GM21390 (cell line): ENCODE measurements around the gene ZMYND8.

Source experiments
- ATAC-seq: cut with Tn5 transposase; IDR thresholded peaks from one replicate; pipeline ENCODE4 v1.9.1; 2021; ENCODE audit not compliant: unreplicated experiment

Gene ZMYND8

DNA sequence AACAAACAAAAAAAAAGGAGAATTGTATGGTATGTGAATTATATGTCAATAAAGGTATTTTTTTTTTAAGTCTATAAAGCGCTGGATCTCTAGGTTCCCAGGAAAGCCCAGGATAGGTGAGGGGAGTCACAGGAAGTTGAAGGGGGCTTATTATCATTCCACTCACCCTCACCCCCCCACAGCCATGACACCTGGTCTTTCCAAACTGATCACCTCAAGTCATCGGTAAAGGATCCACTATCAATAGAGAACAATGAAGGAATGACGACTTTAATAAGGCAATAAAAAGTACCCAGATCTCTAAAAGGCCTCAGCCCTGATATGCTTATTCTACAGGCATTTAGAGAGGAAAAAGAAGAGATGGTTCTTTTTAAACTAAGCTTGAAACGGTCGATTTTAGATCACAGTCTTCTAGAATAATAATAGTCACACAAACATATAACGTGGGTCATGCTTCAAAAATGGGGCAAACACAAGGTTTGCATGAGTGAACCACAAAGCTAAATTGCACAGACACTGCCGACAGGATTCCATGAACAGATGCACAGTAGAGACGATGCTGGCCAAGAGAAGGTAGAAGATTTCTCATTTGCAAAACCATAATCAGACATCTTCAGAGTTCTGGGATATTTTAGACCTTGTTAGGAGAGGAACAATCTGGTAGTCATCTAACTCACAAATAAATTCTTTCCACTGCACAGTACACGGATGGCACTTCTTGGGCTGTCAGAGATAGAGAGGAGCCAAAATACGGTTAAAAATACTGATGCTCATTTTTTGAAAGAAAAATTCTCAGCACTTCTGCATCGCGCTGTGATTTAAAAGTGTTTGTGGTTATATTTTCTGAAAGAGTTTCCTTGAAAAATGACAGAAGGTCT is 21.0 kb downstream of the ZMYND8 start:
- ATAC-seq: no peak

DNA sequence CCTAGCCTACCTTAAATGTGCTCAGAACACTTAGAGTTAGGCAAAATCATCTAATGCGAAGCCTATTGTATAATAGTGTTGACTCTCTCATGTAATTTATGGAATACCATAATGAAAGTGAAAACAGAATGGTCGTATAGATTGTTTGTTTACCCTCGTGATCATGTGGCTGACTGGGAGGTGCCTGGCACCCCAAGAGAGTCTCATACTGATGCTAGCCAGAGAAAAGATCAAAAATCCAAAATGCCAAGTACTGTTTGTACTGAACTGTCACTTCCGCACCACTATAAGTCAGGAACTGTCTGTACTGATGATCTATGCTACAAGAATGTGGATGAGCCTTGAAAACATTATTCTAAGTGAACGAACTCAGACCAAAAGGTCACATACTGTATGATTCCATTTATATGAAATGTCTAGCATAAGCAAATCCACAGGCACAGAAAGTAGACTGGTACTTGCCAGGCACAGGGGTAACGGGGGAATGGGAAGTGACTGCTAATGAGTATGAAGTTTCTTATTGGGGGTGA is 22.4 kb downstream of the ZMYND8 start:
- ATAC-seq: no peak

DNA sequence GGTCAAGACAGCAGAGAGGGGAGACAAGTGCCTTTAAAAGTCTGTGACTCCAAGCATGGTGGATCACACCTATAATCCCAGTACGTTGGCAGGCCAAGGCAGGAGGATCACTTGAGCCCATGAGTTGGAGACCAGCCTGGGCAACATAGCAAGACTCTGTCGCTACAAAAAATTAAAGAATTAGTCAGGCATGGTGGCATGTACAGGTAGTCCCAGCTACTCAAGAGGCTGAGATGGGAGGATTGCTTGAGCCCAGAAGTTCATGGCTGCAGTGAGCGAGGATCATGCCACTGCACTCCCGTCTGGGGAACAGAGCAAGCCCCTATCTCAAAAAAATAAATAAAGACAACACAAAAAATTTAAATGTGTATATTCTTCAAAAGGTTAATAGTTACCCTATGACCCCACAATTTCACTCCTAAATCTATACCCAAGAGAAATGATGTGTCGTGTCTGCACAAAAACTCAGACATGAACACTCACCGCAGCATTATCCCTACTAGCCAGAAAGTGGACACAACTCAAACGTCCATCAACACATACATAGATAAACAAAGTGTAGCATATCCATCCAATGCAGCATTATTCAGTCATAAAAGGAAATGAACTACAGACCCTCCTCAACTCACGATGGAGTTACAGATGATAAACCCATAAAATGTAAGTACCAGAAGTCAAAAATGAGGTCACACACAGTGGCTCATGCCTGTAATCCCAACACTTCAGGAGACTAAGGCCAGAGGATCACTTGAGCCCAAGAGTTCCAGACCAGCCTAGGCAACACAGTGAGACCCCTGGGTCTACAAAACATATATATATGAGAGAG is 23.9 kb downstream of the ZMYND8 start:
- no peak for ATAC-seq

DNA sequence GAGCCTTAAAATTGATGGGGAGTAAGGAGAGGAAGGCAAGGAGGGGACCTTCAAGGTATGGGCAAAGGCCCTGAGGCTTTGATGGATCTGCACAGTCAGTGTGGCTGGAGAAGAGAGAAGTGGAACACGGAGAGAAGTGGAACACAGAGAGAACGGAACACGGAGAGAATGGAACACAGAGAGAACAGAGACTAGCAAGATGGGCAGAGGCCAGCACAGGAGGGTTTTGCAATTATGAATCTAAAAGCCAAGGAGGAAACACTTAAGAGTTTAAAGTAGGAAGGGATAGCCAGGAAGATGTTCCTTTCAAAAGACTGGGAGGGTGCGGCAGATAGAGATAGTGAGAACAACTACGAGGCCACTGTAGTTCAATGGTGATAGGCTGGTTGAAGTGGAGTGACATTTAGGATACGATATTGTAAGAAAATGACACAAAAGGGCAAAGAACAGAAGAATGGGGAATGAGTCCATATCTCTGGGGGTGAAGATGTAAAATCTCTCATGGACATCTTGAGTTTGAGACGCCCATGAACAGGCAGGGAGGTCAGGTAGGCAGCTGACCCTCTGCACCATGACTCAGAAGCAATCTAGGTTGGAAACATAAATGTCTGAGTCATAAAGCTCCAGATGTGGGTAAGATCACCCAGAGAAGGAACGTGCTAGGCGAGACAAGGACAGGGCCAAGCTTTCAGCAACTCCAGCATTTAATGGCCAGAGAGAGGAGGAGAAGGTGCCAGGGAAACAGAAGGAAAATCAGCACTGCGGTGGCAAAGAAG is 25.4 kb downstream of the ZMYND8 start:
- no peak for ATAC-seq

DNA sequence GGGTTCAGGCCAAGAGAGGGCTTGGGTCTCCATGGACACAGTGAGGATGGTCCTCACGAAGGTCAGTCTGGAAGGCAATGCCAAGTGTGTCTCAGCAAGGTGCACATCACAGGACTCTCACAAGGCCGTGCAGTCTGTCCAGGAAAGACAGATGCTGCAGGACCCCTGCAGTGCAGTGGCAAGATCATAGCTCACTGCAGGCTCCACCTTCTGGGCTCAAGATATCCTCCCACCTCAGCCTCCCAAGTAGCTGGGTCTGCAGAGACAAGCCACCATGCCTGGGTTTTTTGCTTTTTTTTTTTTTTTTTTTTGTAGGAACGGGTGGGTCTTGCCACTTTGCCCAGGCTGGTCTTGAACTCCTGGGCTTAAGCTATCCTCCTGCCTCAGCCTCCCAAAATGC is 26.4 kb downstream of the ZMYND8 start:
- no peak for ATAC-seq

DNA sequence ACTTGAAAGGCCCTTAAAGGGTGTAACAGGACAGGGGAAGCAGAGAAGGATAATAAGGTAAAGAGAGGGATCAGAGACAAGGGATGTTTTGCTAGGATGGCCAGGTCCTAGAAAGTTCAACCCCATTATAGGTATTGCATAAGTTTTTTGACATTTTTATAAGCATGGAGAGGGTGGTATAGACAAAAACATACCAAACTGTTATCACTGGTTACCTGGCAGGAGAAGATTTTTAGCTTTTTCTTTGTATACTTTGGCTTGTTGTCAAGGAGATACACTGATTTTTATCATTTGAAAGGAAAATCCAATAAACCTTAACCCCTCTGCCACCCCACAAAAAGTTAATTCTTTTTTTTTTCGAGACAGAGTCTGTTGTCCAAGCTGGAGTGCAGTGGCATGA is 28.4 kb downstream of the ZMYND8 start:
- no peak for ATAC-seq

DNA sequence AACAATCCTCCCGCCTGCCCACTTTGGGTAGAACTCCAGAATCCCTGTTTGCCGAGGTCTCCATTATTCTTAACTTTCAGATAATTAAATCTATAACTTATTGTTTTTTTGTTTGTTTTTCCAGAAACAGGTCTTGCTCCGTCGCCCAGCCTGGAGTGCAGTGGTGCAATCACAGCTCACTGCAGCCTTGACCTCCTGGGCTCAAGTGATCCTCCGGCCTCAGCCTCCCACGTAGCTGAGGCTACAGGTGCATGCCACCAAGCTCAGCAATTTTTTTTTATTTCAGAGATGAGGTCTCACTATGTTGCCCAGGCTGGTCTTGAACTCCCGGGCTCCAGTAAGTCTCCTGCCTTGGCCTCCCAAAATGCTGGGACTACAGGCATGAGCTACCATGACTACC is 28.8 kb downstream of the ZMYND8 start:
- ATAC-seq: no peak

DNA sequence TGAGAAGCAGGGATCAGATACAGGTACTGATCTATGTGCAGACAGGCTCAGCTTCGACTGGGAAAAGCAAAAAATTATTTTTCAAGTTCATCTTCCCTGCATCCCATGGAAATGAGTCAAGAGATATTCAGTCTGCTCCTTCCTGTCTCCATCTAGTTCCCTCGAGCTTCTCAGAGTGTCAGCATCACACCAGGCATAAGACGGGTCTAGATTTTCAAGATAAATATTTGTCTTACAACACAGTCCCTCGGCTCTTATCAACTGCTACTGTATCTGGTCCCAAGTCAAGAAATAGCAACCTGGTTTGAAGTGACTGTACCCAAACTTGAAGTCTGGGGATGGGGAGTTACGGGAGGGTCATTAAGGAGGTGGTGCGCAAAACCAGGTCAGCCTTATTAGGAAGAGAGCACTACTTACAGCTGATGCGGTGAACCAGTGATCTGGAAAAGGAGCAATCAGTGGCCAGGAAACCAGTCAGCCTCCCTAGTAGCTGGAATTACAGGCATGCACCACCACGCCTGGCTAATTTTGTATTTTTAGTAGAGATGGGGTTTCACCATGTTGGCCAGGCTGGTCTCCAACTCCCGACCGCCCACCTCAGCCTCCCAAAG is 29.7 kb downstream of the ZMYND8 start:
- no peak for ATAC-seq

DNA sequence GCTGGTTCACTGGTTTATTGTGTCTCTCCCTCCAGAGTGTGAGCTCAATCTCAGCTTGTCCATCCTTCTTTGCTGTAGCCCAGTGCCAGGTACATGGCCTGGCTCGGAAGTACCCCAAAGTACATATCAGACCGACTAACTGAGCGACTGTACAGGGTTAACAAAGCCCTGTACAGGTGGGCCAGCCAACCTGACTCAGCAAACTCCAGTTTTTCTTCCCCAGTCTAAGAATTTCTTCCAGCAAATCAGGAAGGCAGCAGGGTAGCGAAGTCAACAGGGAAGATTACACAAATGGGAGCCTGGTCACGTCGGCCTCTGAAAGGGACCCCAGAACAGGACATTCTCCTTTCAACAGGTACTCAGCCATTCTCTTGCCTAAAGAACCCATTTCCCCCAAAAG is 31.3 kb downstream of the ZMYND8 start:
- no peak for ATAC-seq

DNA sequence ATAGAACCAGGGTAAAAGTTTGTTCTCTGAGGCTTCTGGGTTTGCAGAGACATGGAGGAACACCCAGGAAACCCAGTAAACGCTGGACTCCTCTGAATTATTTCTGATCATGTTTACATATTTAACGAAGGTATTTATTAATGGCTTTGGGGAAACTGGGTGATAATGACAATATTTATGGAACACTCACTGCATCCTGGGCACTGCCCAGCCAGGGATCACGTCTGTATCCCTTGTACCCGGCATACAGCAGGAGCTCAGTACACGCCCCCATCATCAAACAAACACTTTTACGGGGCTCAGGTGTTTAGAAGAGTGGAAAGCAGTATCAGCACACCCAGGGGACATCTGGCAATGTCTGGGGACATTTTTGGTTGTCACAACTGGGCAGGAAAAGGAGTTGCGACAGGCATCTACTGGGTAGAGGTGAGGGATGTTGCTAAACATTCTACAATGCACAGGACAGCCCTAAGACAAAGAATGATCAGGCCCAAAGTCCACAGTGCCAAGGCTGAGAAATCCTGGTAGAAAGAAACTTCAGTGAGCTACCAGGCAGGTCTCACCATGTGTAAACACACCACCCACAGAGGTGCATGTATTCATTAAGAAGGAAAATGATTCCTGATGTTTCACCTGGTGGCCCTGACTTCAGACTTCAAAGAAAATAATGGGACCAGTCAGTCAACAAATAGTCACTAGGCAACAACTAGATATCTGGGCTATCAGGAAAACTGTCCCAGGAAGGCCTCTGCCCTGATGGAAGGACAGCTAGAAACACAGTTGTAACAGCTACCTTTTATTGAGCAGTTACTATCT is 35.3 kb downstream of the ZMYND8 start:
- ATAC-seq: no peak

DNA sequence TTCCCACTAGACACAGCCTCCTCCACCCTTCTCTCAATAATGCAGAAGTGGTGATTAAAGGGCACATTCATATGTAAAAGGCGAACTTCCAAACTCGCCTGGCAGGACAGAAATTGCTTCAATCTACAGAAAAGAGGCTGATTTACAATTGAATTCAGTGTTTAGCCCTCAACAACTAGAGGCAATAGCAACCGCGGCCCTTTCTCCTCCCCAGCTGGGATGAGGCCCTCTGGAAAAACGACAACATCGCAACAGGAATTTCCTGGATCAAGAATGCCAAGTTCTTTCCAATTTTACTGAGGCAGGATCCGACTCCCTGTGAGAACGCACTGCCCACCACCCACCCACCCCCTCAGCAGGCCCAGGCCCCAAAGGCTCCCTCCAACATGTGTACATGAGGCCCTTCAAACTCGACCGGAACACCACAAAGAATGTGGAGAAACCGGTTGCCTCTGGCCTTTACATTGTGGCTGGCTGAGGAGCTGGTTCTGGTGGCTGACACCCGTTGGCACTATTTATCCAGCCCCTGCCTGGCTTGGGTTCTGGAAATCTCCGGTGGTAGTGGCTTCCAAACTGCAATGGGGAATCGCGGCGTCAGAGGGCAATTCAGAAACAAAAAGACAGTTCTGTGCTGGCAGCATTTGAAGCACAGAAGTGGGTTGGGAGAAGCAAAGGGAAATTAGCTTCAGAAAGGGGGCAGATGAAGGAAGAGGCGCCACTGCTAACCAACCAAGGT is 36.8 kb downstream of the ZMYND8 start:
- ATAC-seq: no peak

DNA sequence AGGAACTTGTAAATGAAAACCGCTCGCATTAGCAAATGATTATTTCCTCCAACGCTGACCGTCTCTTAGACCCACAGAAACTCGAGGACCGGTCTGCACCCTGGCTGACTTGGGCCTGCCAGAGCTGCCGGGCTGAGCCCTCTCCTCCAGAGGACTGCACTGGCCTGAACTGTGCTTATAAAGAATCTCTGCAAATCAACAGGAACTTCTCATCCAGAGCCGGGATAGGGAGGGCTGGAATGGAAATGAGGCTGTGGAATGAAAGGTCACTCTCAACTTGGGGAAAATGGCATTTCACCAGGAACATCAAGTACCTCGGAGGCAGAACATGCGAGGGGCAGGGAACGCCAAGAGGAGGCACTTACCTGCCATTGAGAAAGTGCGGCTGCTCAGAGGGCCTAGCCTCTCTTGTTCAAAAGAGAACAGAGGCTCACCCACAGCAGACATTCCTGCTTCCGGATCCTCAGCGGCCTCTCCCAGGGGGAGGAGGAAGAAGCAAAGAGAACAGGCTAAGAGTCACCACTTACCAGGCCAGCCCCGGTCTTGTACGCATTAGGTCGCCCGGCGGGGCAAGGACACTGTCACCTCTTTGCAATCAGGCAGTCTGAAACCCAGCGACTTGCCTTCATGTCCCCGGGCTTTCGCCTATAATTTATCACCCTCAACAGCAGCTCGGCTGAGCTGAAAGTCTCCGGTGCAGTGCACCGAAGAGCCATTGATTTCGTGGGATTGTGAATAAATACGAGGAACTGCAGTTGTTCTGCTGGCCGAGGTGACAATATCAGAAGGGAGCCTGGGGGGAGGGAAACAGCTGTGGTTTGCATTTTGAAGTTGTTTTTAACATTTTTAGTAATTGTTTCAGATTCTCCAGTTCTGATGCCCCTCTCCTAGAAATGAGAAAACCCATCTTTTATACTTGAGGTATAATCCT is 37.6 kb downstream of the ZMYND8 start:
- ATAC-seq: no peak

DNA sequence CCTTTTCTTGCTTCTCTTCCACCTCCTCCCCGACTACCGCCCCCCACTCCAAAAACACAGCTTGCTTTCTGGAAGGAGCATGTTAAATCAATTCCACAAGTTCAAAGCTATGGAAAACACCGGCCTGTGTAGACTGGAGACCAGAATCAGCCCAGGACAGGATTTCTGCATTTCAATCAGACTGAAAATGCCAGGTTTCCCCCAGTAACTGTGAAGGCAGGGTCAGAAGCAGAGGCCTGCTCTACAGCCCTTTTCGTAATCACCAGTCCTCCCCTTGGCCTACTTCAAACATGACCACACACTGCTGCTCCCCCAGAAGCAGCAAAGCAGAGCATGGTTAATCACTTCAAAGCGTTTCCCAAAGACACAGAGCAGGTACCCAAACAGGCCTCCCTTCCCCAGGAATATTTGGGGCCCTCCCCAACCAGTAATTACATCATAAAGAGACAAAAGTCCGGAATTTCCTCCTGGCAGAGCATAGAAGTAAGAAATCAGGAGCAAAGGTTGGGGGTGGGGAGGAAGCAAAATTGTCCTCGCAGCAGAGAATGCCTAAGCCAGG is 38.4 kb downstream of the ZMYND8 start:
- ATAC-seq: no peak

DNA sequence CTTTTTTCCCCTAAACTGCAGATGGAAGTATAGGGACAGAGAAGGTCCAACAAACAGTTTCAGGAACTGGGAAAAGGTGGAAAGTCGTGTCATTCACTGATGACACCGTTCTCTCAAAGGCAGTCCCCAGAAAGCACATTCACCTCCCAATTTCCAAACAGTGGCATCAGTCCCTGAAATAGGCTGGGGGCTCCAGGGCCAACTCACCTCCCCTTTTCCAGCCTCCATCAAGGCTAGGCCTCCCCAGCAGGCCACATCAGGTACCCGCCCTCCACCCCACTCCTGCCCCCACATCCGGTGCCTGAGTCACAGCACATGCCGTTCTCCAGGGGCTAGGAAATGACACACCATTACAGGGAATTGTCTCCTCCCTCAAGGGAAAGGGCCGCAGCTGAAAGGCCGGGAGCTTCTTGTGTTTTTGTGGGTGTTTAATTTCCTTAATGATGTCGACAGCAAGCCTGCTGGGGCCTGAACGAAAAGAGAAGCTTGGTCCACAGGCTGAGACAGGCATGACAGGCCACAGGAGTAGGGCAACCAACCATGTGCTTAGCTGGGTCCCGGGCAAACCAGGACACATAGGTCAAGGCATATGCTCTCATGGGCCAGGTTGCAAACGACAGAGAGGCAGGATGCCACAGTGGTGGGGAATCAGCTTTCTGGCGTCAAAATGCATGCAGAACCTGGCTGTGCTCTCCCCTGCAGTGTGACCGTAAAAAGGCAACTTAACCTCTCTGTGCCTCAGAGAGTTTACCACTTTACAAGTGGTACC is 39.2 kb downstream of the ZMYND8 start:
- no peak for ATAC-seq

DNA sequence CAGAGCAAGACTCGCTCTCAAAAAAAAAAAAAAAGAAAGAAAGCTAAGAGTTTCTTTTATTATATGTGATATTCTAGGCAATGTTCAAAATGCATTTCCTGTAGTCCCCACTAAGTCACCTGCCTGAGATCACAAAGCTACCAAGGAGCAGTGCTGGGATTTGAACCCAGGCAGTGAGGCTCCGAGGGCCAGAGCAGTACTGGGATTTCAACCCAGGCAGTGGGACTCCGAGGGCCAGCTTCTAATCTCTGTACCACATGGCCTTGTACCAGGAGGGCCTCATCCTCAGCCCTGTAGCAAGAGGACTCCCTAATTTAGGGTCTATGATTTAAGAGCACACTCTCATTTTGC is 39.7 kb downstream of the ZMYND8 start:
- ATAC-seq: no peak

DNA sequence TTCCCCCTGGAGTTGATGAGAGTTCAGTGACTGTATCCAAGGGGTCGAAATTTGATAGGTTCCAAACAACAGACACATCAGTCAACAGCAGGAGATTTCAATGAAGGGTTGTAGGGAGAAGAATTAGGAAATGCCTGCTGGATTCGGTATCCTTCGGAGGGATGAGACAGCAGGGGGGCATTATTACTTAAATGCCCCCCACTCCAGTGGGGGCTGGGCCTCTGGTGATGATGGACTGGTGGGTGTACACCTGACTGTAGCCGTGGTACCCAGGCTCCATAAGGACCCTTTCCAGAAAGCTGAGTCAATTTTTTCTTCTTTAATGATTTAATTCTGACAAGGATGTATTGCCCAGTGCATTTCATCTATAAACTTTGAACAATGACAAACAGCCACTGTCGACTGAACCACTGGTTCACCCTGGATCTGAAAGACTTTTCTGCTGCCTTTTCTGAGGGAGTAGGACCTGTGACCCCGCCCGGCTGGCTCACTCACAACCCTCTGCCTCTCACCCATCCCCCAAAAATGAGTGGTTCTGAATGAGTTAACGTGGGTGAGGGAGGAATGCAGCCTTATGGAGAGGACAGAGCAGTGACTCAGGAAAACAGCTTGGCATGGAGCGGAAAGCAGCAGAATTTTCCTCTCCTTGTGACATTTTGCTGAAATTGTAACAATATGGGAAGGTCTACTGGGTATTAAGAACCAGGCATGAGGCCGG is 41.0 kb downstream of the ZMYND8 start:
- ATAC-seq: no peak
